Smooth muscle cell (in vitro differentiated cells): ENCODE results near the gene CAPN3. TPM values are rescaled to one million over a fixed set of nuclear protein-coding genes. Genes with fewer than 3 reads are reported as not detected.

Experiments used
- DNase-seq: peaks from one replicate; lab custom pipeline; 2025; ENCODE audit not compliant: unreplicated experiment; lab: John Stamatoyannopoulos, UW
- H2AFZ ChIP-seq: fragments of 200-600 bp; sonication (generic); 2 replicates; pipeline ENCODE4 v1.6.0; 2016; ENCODE audit warnings: antibody characterized with exemption, low read depth, mild to moderate bottlenecking
- H3F3A ChIP-seq: fragments of 200-600 bp; sonication (generic); 2 replicates; pipeline ENCODE4 v1.6.0; 2017; ENCODE audit warnings: antibody characterized with exemption, low read depth
- H3K27ac ChIP-seq: fragments of 200-600 bp; sonication (generic); 2 replicates; pipeline ENCODE4 v1.5.1; 2016; ENCODE audit warnings: low read depth, mild to moderate bottlenecking
- H3K27me3 ChIP-seq: fragments of 200-600 bp; sonication (generic); 2 replicates; pipeline ENCODE4 v1.6.1; 2016; ENCODE audit warnings: low read depth, mild to moderate bottlenecking
- H3K36me3 ChIP-seq: fragments of 200-600 bp; sonication (generic); 2 replicates; pipeline ENCODE4 v1.5.1; 2016; ENCODE audit warnings: low read depth
- H3K4me1 ChIP-seq: fragments of 200-600 bp; sonication (generic); 2 replicates; pipeline ENCODE4 v1.5.1; 2016; ENCODE audit warnings: low read depth
- H3K4me2 ChIP-seq: fragments of 200-600 bp; sonication (generic); 2 replicates; pipeline ENCODE4 v1.6.0; 2016; ENCODE audit warnings: mild to moderate bottlenecking
- H3K4me3 ChIP-seq: fragments of 200-600 bp; sonication (generic); 2 replicates; pipeline ENCODE4 v1.5.1; 2016; ENCODE audit warnings: mild to moderate bottlenecking
- H3K79me2 ChIP-seq: fragments of 200-600 bp; sonication (generic); 2 replicates; pipeline ENCODE4 v1.6.0; 2016; ENCODE audit warnings: low read depth, mild to moderate bottlenecking
- H3K9ac ChIP-seq: fragments of 200-600 bp; sonication (generic); 2 replicates; pipeline ENCODE4 v1.6.0; 2016; ENCODE audit warnings: low read depth
- H3K9me3 ChIP-seq: fragments of 200-600 bp; sonication (generic); replicated peaks from 2 replicates; pipeline ENCODE4 v1.5.1; 2016; ENCODE audit warnings: low read depth
- H4K20me1 ChIP-seq: fragments of 200-600 bp; sonication (generic); 2 replicates; pipeline ENCODE4 v1.6.0; 2016; ENCODE audit warnings: low read depth
- CTCF ChIP-seq: fragments of 200-600 bp; sonication (generic); IDR thresholded peaks from 2 replicates; pipeline ENCODE4 v1.5.1; 2017; ENCODE audit warnings: borderline replicate concordance, mild to moderate bottlenecking, antibody characterized with exemption; ENCODE audit not compliant: insufficient read depth, poor library complexity, severe bottlenecking
- WGBS: methylation state at CpG from one replicate; pipeline ENCODE4 v1.1.7; 2016; ENCODE audit warnings: low lambda C conversion rate; 5-methylcytosine and 5-hydroxymethylcytosine counted together
- polyA plus RNA-seq: library from polyadenylated mRNA; unstranded; fragments of >200 nt; fragmentation: Nextera tagmentation; extraction: Ambion mirVana; gene quantifications from 2 replicates; pipeline ENCODE4 v1.2.1, GENCODE V29; 2016
- total RNA-seq: library from RNA; depleted of rRNA; stranded (reverse); fragments of >200 nt; gene quantifications from 2 replicates; pipeline ENCODE4 v1.2.3, GENCODE V29; 2014

The CAPN3 gene
- total and polyA plus RNA-seq, 2 experiments from 2014 or later: 0.25 to 1.6 TPM

DNA sequence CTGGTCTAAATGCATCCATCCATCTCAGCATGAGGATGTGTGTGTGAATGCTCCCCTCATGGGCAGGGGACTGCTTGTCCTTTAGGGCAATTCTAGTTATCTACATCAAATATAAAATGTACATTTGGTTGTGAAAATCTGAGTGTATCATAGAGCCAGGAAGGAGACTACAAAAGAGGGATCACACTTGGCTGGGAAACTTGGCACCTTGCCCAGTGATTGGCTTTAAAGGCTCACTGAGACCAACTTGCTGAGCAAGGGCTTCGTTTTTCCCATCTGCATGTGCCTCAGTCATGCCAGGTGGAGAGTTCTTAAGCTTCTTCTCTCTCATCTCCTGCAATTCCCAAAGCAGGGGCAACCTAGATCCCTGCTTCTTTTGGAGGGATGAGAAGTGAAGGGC lies 5.2 kb downstream of the CAPN3 start:
- Histone ChIP-seq H3K27me3 (no peaks in the 10 kb centered on the region), H3K79me2 (no peaks in the 10 kb centered on the region), H3F3A (no peaks in the 10 kb centered on the region), H3K27ac (no peak overlapping the region), H3K9me3 (no peaks in the 10 kb centered on the region), H3K4me3 (no peak overlapping the region), H4K20me1 (no peaks in the 10 kb centered on the region), H3K4me1 (no peaks in the 10 kb centered on the region), H3K4me2 (no peak overlapping the region), H2AFZ (no peak overlapping the region), H3K9ac (no peak overlapping the region), H3K36me3 (no peaks in the 10 kb centered on the region)
- no peak for TF ChIP-seq CTCF
- 59% methylated on average over 1 of the region's 1 CpG for WGBS
- DNase-seq: no peak

DNA sequence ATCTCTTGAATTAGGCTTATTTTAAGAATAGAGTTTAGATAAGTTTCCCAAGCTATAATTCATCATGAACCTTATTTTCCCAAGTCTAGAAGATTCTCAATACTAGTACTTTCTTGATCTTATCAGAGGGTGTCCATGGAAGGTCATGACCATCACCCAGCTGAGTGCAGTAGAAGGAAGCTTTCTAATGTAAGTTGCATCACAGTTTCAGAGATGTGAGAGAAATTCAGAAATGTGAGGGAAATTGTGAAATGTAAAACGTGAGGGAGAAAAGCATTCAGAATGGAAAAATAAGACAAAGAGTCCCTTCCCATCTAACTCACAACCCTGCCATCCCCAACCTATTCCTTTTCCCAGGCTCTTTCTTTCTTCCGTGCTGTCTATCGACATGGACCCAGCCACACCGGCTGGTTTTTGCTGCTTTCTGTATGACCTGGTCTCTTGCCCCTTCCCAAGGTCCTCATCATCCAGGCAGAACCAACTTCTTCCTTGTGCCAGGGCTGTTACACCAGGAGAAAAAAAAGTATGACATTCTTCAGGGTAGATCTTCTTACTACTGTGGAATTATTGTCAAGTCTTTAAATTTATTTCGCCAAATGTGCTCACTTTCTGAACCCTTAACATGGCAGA lies 6.7 kb downstream of the CAPN3 start:
- Histone ChIP-seq H3K4me1 (no peaks in the 10 kb centered on the region), H2AFZ (no peak overlapping the region), H3K4me3 (no peak overlapping the region), H3F3A (no peaks in the 10 kb centered on the region), H4K20me1 (no peaks in the 10 kb centered on the region), H3K36me3 (no peaks in the 10 kb centered on the region), H3K27me3 (no peaks in the 10 kb centered on the region), H3K79me2 (no peaks in the 10 kb centered on the region), H3K27ac (no peak overlapping the region), H3K4me2 (no peak overlapping the region), H3K9me3 (no peaks in the 10 kb centered on the region), H3K9ac (no peak overlapping the region)
- 87% methylated on average over 5 of the region's 5 CpGs for WGBS
- TF ChIP-seq CTCF: no peak
- no peak for DNase-seq

- H3K9me3 ChIP-seq: no peaks in the 10 kb centered on the region
- no peak overlapping the region for H3K4me3 ChIP-seq
- no peak for TF ChIP-seq CTCF
- H3F3A ChIP-seq: no peaks in the 10 kb centered on the region
- H3K9ac ChIP-seq: no peak overlapping the region
- H3K27me3 ChIP-seq: no peaks in the 10 kb centered on the region
- no peak overlapping the region for H2AFZ ChIP-seq
- no peaks in the 10 kb centered on the region for H3K36me3 ChIP-seq
- H3K4me1 ChIP-seq: no peaks in the 10 kb centered on the region
- no peaks in the 10 kb centered on the region for H4K20me1 ChIP-seq
- no peak overlapping the region for H3K4me2 ChIP-seq
- no peaks in the 10 kb centered on the region for H3K79me2 ChIP-seq
- 91% methylated on average over 5 of the region's 5 CpGs for WGBS
- DNase-seq: no peak
- no peak overlapping the region for H3K27ac ChIP-seq
These were observed 7.7 kb downstream of the CAPN3 start for GRCh38 chr15:42367041-42367440.

DNA sequence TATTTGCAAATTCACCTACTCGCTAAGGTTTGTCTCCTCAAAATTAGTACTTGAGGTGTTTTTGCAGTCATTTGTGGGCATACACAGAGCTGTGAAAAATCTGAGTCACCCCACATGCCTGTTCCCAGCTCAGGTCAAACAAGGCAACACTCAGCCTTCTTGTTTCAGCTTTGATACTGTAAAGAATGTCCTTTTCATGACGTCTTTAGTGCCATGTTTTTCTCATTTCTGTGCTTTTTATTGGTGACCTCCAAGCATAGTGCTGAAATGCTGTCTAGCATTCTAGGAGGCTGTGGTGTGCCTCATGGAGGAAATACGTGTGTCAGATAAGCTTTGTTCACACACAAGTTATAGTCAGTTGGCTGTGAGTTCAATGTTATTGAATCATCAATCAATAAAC lies 8.8 kb downstream of the CAPN3 start:
- Histone ChIP-seq H3K4me2 (no peak overlapping the region), H3K9me3 (no peaks in the 10 kb centered on the region), H3K27ac (no peak overlapping the region), H3K36me3 (no peaks in the 10 kb centered on the region), H3K4me3 (no peak overlapping the region), H4K20me1 (no peaks in the 10 kb centered on the region), H3K79me2 (no peaks in the 10 kb centered on the region), H3K4me1 (no peaks in the 10 kb centered on the region), H3F3A (no peaks in the 10 kb centered on the region), H2AFZ (no peak overlapping the region), H3K27me3 (no peaks in the 10 kb centered on the region), H3K9ac (no peak overlapping the region)
- no peak for TF ChIP-seq CTCF
- DNase-seq: no peak
- 75% methylated on average over 3 of the region's 3 CpGs for WGBS
